Calu3 (cell line): ENCODE data around the gene USP12. TPM values are rescaled to one million over a fixed set of nuclear protein-coding genes. Genes with fewer than 3 reads are reported as not detected.

Source experiments
- BruUV-seq: library from RNA; stranded (reverse); fragments of 400-500 nt; replicated peaks from 2 replicates; lab custom pipeline; 2021; lab: Mats Ljungman, UMichigan
- CTCF ChIA-PET: fragments of 300-600 bp; sonication (Branson Sonifier 250); formaldehyde crosslinking; loops from one replicate; lab custom pipeline; 2022; ENCODE audit warnings: antibody characterized with exemption; lab: Charles Lee
- DNase-seq: peaks from one replicate; pipeline ENCODE4 v3.0.0; 2022
- H3K27ac Mint-ChIP-seq: one replicate; pipeline ENCODE4 v1.8.0; 2022; ENCODE audit warnings: mixed read lengths; ENCODE audit not compliant: unreplicated experiment
- H3K27me3 Mint-ChIP-seq: one replicate; pipeline ENCODE4 v1.8.0; 2022; ENCODE audit warnings: mixed read lengths; ENCODE audit not compliant: unreplicated experiment
- H3K36me3 Mint-ChIP-seq: one replicate; pipeline ENCODE4 v1.8.0; 2022; ENCODE audit warnings: mild to moderate bottlenecking, moderate library complexity, mixed read lengths; ENCODE audit not compliant: insufficient read depth, unreplicated experiment
- H3K4me1 Mint-ChIP-seq: one replicate; pipeline ENCODE4 v1.8.0; 2022; ENCODE audit warnings: mild to moderate bottlenecking, low read depth, mixed read lengths; ENCODE audit not compliant: unreplicated experiment
- H3K4me3 Mint-ChIP-seq: one replicate; pipeline ENCODE4 v1.8.0; 2022; ENCODE audit warnings: mild to moderate bottlenecking, low read depth, moderate library complexity, mixed read lengths; ENCODE audit not compliant: unreplicated experiment
- H3K9me3 Mint-ChIP-seq: one replicate; pipeline ENCODE4 v1.8.0; 2022; ENCODE audit warnings: low read depth, mixed read lengths; ENCODE audit not compliant: unreplicated experiment
- intact Hi-C: fragments of 100-400 bp; cut with micrococcal nuclease; formaldehyde crosslinking; loops from one replicate; pipeline ENCODE4 v1.10.0; 2022; ENCODE audit not compliant: unreplicated experiment
- total RNA-seq: library from RNA; stranded (reverse); gene quantifications from 2 replicates; pipeline ENCODE4 v1.2.3, GENCODE V29; 2022
- TF ChIP-seq, protein P1 (sequence below): fragments of 200-600 bp; IDR thresholded peaks from one replicate; pipeline ENCODE4 v1.8.0; 2022; ENCODE audit warnings: antibody characterized with exemption; ENCODE audit not compliant: unreplicated experiment

The USP12 gene
- total RNA-seq, 1 experiment from 2014 or later, result 20.6 TPM

DNA sequence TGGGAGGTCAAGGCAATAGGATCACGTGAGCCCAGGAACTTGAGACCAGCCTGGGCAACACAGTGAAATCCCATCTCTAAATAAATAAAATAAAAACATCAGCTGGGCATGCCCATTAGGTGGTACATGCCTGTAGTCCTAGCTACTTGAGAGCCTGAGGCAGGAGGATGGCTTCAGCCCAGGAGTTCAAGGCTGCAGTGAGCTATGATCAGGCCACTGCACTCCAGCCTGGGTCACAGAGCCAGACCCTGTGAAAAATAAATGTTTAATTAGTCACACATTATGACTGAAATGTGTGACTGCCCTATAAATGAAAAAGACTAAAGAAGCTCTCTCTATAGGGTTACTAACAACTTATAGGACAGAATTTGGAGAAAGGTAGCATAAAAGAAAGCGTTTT, 37.7 kb downstream of the USP12 start:
- Mint-ChIP-seq H3K36me3 (no peaks in the 10 kb centered on the region), H3K4me1 (peaks cover 28% of the 10 kb centered on the region), H3K27ac (no peak overlapping the region), H3K27me3 (no peaks in the 10 kb centered on the region), H3K4me3 (no peak overlapping the region), H3K9me3 (no peaks in the 10 kb centered on the region)
- intact Hi-C loops, result loop anchor here (5.0 kb wide), 1 partner anchor 33 kb away; no protein-coding TSS in a partner anchor
- CTCF ChIA-PET, result interaction anchor here (0.6 kb wide), 1 partner anchor 94 kb away, joined by 4 read pairs; no protein-coding TSS in a partner anchor
- BruUV-seq, result no TSS peak
- TF ChIP-seq, protein P1, sequence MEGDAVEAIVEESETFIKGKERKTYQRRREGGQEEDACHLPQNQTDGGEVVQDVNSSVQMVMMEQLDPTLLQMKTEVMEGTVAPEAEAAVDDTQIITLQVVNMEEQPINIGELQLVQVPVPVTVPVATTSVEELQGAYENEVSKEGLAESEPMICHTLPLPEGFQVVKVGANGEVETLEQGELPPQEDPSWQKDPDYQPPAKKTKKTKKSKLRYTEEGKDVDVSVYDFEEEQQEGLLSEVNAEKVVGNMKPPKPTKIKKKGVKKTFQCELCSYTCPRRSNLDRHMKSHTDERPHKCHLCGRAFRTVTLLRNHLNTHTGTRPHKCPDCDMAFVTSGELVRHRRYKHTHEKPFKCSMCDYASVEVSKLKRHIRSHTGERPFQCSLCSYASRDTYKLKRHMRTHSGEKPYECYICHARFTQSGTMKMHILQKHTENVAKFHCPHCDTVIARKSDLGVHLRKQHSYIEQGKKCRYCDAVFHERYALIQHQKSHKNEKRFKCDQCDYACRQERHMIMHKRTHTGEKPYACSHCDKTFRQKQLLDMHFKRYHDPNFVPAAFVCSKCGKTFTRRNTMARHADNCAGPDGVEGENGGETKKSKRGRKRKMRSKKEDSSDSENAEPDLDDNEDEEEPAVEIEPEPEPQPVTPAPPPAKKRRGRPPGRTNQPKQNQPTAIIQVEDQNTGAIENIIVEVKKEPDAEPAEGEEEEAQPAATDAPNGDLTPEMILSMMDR, result no peak
- DNase-seq, result no peak

DNA sequence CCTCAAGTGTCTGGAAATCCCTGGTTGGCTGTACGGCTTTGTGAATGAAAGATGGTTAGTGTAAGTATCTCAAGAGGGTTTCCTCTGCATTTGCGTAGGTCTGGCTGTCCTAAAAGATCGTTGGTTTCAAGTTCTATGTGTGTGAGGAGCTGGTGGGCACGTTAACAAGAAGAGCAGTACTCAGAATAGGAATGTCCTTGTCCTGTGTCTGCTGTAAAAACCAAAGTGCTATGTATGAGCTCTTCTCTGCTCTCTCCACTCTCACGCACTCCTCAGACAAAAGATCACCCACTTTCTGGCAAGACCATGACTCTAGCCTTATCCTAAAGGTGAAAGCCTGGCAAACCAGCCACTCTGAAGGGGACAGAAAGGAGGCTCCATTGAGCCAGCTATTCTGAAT, 39.1 kb downstream of the USP12 start:
- no TSS peak for BruUV-seq
- Mint-ChIP-seq H3K27ac (peak overlapping the region; percentile 67), H3K4me1 (peaks cover 28% of the 10 kb centered on the region), H3K36me3 (no peaks in the 10 kb centered on the region), H3K27me3 (no peaks in the 10 kb centered on the region), H3K9me3 (no peaks in the 10 kb centered on the region), H3K4me3 (no peak overlapping the region)
- TF ChIP-seq, protein P1, result no peak
- intact Hi-C loops, result loop anchor here (5.0 kb wide), 1 partner anchor 35 kb away; no protein-coding TSS in a partner anchor
- CTCF ChIA-PET, result no interaction called here
- DNase-seq, result no peak

DNA sequence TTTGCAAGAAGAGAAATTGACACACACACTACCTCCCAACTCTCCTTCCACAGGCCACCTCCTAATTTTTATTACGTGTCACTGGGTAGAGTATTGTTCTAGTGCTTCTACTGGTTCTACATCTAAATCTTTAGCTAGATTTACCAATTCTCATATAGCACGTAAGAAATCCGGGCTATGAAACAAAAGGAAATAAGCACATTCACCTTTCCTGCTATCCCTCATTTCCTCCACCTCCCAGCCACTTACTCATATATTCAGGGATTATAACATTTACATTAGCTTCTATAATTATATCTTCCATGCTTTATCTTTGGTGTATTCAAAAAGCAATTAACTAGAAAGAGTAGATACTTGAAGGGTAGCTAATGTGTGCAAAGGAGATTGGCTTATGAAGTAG, 39.7 kb downstream of the USP12 start:
- H3K9me3 Mint-ChIP-seq, result no peaks in the 10 kb centered on the region
- no peaks in the 10 kb centered on the region for H3K27me3 Mint-ChIP-seq
- no peak for DNase-seq
- no peaks in the 10 kb centered on the region for H3K36me3 Mint-ChIP-seq
- no peak overlapping the region for H3K4me3 Mint-ChIP-seq
- no TSS peak for BruUV-seq
- intact Hi-C loops, result loop anchor here (5.0 kb wide), 1 partner anchor 35 kb away; no protein-coding TSS in a partner anchor
- peak overlapping the region; percentile 67 for H3K27ac Mint-ChIP-seq
- CTCF ChIA-PET, result no interaction called here
- H3K4me1 Mint-ChIP-seq, result peaks cover 28% of the 10 kb centered on the region
- TF ChIP-seq, protein P1, result no peak

DNA sequence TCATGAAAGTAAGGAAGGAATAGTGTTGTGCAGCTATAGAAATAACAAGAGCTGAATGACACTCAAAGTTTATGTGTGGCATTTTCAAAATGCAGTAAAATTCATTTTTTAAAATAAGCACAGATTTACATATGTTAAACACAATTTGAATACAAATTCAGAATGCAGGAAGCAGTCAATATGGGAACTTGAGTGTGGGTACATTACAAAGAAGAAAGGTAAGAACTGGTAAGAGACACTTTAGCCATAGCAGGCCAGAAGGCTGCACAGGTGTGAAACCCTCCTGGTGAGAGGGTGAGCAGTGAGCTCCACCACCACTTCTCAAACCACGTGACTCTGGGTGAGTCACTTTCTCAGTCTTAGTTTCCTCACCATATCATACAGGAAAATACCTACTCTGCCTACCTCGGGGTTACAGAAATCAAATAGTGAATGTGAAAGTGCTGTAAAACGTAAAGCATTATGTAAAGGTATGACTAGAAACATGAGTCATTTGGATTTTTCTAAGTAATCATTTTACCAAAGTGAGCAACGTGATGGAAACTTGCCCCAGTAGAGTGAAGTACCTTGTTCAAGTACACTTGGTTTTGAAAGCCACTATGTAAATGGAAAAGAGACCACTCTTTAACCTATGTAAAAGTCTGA, 40.5 kb downstream of the USP12 start:
- H3K27ac Mint-ChIP-seq, result no peak overlapping the region
- H3K4me3 Mint-ChIP-seq, result no peak overlapping the region
- peak; percentile 46 for DNase-seq
- H3K27me3 Mint-ChIP-seq, result no peaks in the 10 kb centered on the region
- TF ChIP-seq, protein P1, result no peak
- no peaks in the 10 kb centered on the region for H3K36me3 Mint-ChIP-seq
- BruUV-seq, result no TSS peak
- H3K4me1 Mint-ChIP-seq, result peaks cover 28% of the 10 kb centered on the region
- intact Hi-C loops, result loop anchor here (5.0 kb wide), 1 partner anchor 36 kb away; no protein-coding TSS in a partner anchor
- H3K9me3 Mint-ChIP-seq, result no peaks in the 10 kb centered on the region
- CTCF ChIA-PET, result interaction anchor here (0.6 to 0.7 kb wide), 3 partner anchors 60 to 189 kb away, joined by 3 to 5 read pairs (median 3); no protein-coding TSS in a partner anchor
